Measurements from ENCODE around the gene NDOR1.

NDOR1 gene

DNA sequence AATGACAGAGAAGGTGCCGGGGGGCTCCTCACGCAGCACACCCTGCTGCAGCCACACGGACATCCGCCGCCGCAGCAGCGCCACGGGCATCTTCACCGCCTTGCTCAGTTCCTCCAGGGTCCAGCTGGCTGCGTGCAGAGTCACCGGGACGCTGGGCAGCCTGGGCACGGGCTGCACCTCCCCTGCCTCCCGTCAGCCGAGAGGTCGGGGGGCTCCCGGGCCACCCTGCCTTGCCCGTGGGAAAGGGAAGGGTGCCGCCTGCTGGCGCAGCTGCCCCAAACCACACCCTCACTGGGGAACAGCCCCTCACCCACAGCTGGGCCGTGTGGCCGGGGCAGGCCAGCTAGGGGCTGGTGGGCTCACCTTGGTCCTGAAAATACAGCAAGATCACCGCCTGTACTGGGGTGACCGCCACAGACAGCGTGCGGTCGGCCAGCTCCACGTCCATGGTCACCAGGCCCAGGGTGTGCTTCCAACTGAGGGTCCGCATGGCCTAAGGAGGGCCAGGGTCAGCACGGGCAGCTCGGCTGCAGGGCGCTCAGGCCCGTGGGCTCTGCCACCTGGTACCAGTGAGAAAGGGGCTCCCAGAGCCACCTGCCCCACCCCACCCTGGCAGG lies 30.0 kb upstream of the NDOR1 start:
- Histone ChIP-seq H3K4me1 (ENCODE audit: control insufficient read depth, low read length) (peaks cover 24% of the 10 kb centered on the region), H3K4me3 (ENCODE audit: low read length) (no peak overlapping the region), H3K4me2 (ENCODE audit: low read length) (peak overlapping the region; percentile 16; the same call in 1 of the 2 replicates), H3K27me3 (ENCODE audit: control insufficient read depth, low read length) (peaks cover 6% of the 10 kb centered on the region), H3K9me3 (ENCODE audit: control insufficient read depth, insufficient read depth, low read length) (no peaks in the 10 kb centered on the region), H3K79me2 (ENCODE audit: control insufficient read depth, low read length) (no peaks in the 10 kb centered on the region), H3F3A (ENCODE audit: control insufficient read depth, insufficient read depth) (peaks cover 7% of the 10 kb centered on the region), H3K36me3 (ENCODE audit: control insufficient read depth, low read length) (peaks cover 10% of the 10 kb centered on the region), H3K27ac (ENCODE audit: low read depth, low read length) (no peak overlapping the region), H3K9me2 (replicated peaks; ENCODE audit: control insufficient read depth, low read length) (no peaks in the 10 kb centered on the region), H4K20me1 (ENCODE audit: control insufficient read depth, insufficient read depth, low read depth, low read length) (peaks cover 5% of the 10 kb centered on the region; the same call in 1 of the 2 replicates)
- TF ChIP-seq, protein P1, sequence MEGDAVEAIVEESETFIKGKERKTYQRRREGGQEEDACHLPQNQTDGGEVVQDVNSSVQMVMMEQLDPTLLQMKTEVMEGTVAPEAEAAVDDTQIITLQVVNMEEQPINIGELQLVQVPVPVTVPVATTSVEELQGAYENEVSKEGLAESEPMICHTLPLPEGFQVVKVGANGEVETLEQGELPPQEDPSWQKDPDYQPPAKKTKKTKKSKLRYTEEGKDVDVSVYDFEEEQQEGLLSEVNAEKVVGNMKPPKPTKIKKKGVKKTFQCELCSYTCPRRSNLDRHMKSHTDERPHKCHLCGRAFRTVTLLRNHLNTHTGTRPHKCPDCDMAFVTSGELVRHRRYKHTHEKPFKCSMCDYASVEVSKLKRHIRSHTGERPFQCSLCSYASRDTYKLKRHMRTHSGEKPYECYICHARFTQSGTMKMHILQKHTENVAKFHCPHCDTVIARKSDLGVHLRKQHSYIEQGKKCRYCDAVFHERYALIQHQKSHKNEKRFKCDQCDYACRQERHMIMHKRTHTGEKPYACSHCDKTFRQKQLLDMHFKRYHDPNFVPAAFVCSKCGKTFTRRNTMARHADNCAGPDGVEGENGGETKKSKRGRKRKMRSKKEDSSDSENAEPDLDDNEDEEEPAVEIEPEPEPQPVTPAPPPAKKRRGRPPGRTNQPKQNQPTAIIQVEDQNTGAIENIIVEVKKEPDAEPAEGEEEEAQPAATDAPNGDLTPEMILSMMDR (IDR thresholded peaks at IDR 0.05; ENCODE audit: low read depth, low read length, poor library complexity, severe bottlenecking), result peak; percentile 56
- no peak for TF ChIP-seq EZH2phosphoT487 (IDR thresholded peaks at IDR 0.05; ENCODE audit: borderline replicate concordance, low read length)

DNA sequence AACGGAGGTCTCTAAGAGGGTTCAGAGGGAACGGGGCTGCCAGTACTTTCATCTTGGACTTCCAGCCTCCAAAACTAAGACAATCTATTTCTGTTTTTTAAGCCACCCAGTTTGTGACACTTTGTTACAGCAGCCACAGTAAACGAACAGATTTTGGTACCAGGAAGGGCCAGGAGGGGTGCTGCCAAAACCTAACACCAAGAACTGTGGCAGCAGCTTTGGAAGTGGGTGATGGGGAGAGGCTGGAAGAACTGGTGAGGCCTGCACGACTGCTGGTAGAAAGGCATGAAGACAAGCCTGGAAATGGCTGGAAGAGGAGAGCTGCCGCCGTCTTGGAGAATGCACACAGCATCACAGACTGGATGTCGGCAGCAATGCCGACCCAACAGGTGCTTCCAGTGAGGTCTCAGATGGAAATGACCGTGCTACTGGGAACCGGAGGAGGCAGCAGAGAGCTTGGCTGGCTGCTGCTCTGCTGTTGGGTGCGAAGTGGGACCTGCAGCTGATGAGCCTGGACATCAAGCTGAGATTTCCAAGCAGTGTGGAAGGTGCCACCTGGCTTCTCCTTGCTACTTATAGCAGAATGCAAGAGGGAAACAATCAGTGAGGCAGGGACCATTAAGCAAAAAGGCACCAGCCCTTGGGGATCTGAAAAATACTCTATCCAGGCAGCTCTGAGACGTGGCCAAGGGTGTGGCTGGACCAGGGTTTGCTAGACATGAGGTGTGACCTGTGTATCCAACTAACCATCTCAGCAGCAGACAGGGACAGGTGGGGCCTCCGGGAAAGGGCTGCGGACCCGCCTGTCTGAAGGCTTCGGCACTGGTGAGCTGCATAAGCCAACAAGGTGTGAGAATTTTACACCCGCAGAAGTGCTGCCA lies 29.0 kb upstream of the NDOR1 start:
- peaks cover 20% of the 10 kb centered on the region for H3K36me3 ChIP-seq (ENCODE audit: control insufficient read depth, low read length)
- H3F3A ChIP-seq (ENCODE audit: control insufficient read depth, insufficient read depth), result peaks cover 7% of the 10 kb centered on the region
- TF ChIP-seq EZH2phosphoT487 (IDR thresholded peaks at IDR 0.05; ENCODE audit: borderline replicate concordance, low read length), result no peak
- TF ChIP-seq, protein P1 (IDR thresholded peaks at IDR 0.05; ENCODE audit: low read depth, low read length, poor library complexity, severe bottlenecking), result peak; percentile 55
- peaks cover 5% of the 10 kb centered on the region; the same call in 1 of the 2 replicates for H4K20me1 ChIP-seq (ENCODE audit: control insufficient read depth, insufficient read depth, low read depth, low read length)
- no peak overlapping the region for H3K4me2 ChIP-seq (ENCODE audit: low read length)
- H3K27me3 ChIP-seq (ENCODE audit: control insufficient read depth, low read length), result no peaks in the 10 kb centered on the region
- no peak overlapping the region for H3K4me3 ChIP-seq (ENCODE audit: low read length)
- no peak overlapping the region for H3K27ac ChIP-seq (ENCODE audit: low read depth, low read length)
- no peaks in the 10 kb centered on the region for H3K79me2 ChIP-seq (ENCODE audit: control insufficient read depth, low read length)
- no peaks in the 10 kb centered on the region for H3K9me2 ChIP-seq (replicated peaks; ENCODE audit: control insufficient read depth, low read length)
- peaks cover 24% of the 10 kb centered on the region for H3K4me1 ChIP-seq (ENCODE audit: control insufficient read depth, low read length)
- no peaks in the 10 kb centered on the region for H3K9me3 ChIP-seq (ENCODE audit: control insufficient read depth, insufficient read depth, low read length)

DNA sequence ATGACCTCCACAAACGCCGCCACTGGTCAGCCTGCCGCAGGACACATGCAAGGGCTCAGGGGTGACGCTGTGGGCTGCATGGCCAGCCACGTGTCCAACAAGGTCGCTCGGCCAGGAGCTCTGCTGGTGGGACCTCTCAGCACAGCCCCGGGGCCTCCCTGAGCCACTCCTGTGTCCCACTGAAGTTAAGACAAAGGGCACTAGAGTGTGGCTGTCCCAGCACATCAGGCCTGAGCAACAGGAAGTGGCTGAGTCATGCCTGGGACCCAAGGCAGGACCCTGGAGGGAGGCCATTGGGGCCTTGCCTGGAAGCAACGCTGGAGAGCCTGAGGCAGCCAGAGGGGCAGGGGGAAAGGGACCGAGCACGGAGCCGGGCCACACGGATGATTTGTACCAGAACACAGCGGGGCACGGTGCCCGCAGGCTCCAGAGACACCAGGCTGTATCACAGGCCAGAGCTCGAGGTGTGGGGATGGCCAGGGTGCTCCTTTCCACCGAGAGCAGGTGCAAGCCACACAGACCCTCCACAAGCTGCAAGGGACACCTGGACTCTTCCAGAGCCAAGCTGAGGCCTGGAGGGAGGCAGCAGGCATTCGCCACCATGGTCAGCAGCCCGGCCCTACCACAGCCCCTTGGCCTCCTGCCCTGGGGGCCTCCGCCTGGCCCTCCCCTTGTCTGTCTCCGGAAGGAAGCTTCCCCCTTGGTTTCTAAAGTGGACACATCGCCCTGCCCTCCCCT lies 27.1 kb upstream of the NDOR1 start:
- Histone ChIP-seq H3K9me3 (ENCODE audit: control insufficient read depth, insufficient read depth, low read length) (no peaks in the 10 kb centered on the region), H3K4me1 (ENCODE audit: control insufficient read depth, low read length) (peaks cover 19% of the 10 kb centered on the region), H3K79me2 (ENCODE audit: control insufficient read depth, low read length) (no peaks in the 10 kb centered on the region), H4K20me1 (ENCODE audit: control insufficient read depth, insufficient read depth, low read depth, low read length) (peaks cover 5% of the 10 kb centered on the region; the same call in 1 of the 2 replicates), H3K36me3 (ENCODE audit: control insufficient read depth, low read length) (peaks cover 32% of the 10 kb centered on the region), H3F3A (ENCODE audit: control insufficient read depth, insufficient read depth) (peaks cover 7% of the 10 kb centered on the region), H3K27me3 (ENCODE audit: control insufficient read depth, low read length) (no peaks in the 10 kb centered on the region), H3K9me2 (replicated peaks; ENCODE audit: control insufficient read depth, low read length) (no peaks in the 10 kb centered on the region), H3K27ac (ENCODE audit: low read depth, low read length) (no peak overlapping the region), H3K4me3 (ENCODE audit: low read length) (no peak overlapping the region), H3K4me2 (ENCODE audit: low read length) (no peak overlapping the region)
- TF ChIP-seq, protein P1 (IDR thresholded peaks at IDR 0.05; ENCODE audit: low read depth, low read length, poor library complexity, severe bottlenecking), result no peak
- no peak for TF ChIP-seq EZH2phosphoT487 (IDR thresholded peaks at IDR 0.05; ENCODE audit: borderline replicate concordance, low read length)
